GM12878 (cell line): Measurements from ENCODE around the gene TUBGCP3. TPM values are rescaled to one million over a fixed set of nuclear protein-coding genes. Genes with fewer than 3 reads are reported as not detected.

Experiments
- ATAC-seq: fragments of 200-7000 bp; cut with Tn5 transposase; 3 replicates; pipeline ENCODE4 v1.9.1; 2020; ENCODE audit warnings: mild to moderate bottlenecking, moderate library complexity
- BruUV-seq: library from RNA; stranded (reverse); fragments of 400-500 nt; replicated peaks from 2 replicates; lab custom pipeline; 2021; lab: Mats Ljungman, UMichigan
- CTCF ChIA-PET: fragments of 300-600 bp; sonication (Branson Sonifier 250); formaldehyde crosslinking; extraction: SDS; loops from one replicate; lab custom pipeline; 2021; ENCODE audit warnings: inconsistent platforms; lab: Yijun Ruan, JAX
- POLR2A ChIA-PET: fragments of 350-600 bp; formaldehyde crosslinking; extraction: SDS; loops from one replicate; lab custom pipeline; 2021; ENCODE audit warnings: inconsistent platforms; lab: Charles Lee
- RAD21 ChIA-PET: fragments of 300-600 bp; sonication (Branson Sonifier 250); formaldehyde crosslinking; loops from one replicate; lab custom pipeline; 2023; ENCODE audit warnings: antibody characterized with exemption; ENCODE audit not compliant: unreplicated experiment; lab: Charles Lee
- SMC1A ChIA-PET: fragments of 300-600 bp; sonication (Branson Sonifier 250); formaldehyde crosslinking; loops from one replicate; lab custom pipeline; 2023; ENCODE audit not compliant: unreplicated experiment, uncharacterized antibody; lab: Charles Lee
- DNase-seq: peaks from one replicate; pipeline ENCODE4 v3.0.0-alpha.2; 2011; ENCODE audit warnings: low read depth, low spot score
- FAIRE-seq: peaks from 3 replicates; lab custom pipeline; 2011; peaks lifted over from hg19 to GRCh38; lab: Jason Lieb, UNC
- H2AFZ ChIP-seq: 2 replicates; pipeline ENCODE4 v1.6.0; 2011; ENCODE audit warnings: low read depth, low read length, control low read depth; ENCODE audit not compliant: control insufficient read depth
- H3K27ac ChIP-seq: 2 replicates; pipeline ENCODE4 v1.5.1; 2011; ENCODE audit warnings: control low read depth; ENCODE audit not compliant: control insufficient read depth, insufficient read depth
- H3K27me3 ChIP-seq, 2 experiments: replicated peaks in 1 of 2; 2 replicates each; pipeline versions ENCODE4 v1.6.0 to v1.6.1; 2011; ENCODE audit warnings: low read length in 1 of 2; ENCODE audit not compliant: control insufficient read depth in 2 of 2, insufficient read depth in 2 of 2
- H3K36me3 ChIP-seq, 2 experiments: 2 replicates each; pipeline ENCODE4 v1.5.1; 2011; ENCODE audit warnings: low read length in 1 of 2; ENCODE audit not compliant: control insufficient read depth in 2 of 2, insufficient read depth in 2 of 2
- H3K4me1 ChIP-seq: 2 replicates; pipeline ENCODE4 v1.6.1; 2011; ENCODE audit warnings: mild to moderate bottlenecking, low read length, moderate library complexity, mixed read lengths; ENCODE audit not compliant: control insufficient read depth, insufficient read depth
- H3K4me2 ChIP-seq: 2 replicates; pipeline ENCODE4 v1.6.0; 2011; ENCODE audit warnings: control low read depth; ENCODE audit not compliant: control insufficient read depth, insufficient read depth
- H3K4me3 ChIP-seq: fragments of 200-600 bp; sonication (generic); 2 replicates; pipeline ENCODE4 v1.5.1; 2016
- H3K79me2 ChIP-seq: 2 replicates; pipeline ENCODE4 v1.6.0; 2011; ENCODE audit warnings: low read length; ENCODE audit not compliant: control insufficient read depth, insufficient read depth
- H3K9ac ChIP-seq: 2 replicates; pipeline ENCODE4 v1.8.0; 2011; ENCODE audit warnings: low read length, control low read depth, mixed read lengths; ENCODE audit not compliant: control insufficient read depth, insufficient read depth
- H3K9me3 ChIP-seq: replicated peaks from 3 replicates; pipeline ENCODE4 v1.5.1; 2011; ENCODE audit warnings: mild to moderate bottlenecking, low read length; ENCODE audit not compliant: control insufficient read depth, insufficient read depth
- H4K20me1 ChIP-seq: 2 replicates; pipeline ENCODE4 v1.6.0; 2011; ENCODE audit not compliant: control insufficient read depth, insufficient read depth
- BACH1 ChIP-seq: fragments of 450-650 bp; IDR thresholded peaks from 2 replicates; pipeline ENCODE4 v1.6.1; 2017; ENCODE audit warnings: mild to moderate bottlenecking, borderline replicate concordance
- CBX3 ChIP-seq: fragments of 200-600 bp; sonication (generic); IDR thresholded peaks from 2 replicates; pipeline ENCODE4 v1.6.1; 2016; ENCODE audit warnings: low read depth, borderline replicate concordance
- CHD1 ChIP-seq: IDR thresholded peaks from 2 replicates; pipeline ENCODE4 v1.6.1; 2012; ENCODE audit warnings: low read depth, low read length, improper control_type of control experiment
- EGR1 ChIP-seq, 2 experiments: IDR thresholded peaks; 1 replicate in 1 of 2; 2 replicates in 1 of 2; pipeline ENCODE4 v1.6.1; 2011 to 2012; ENCODE audit warnings: low read depth in 2 of 2, low read length in 2 of 2, borderline replicate concordance in 1 of 2, mild to moderate bottlenecking in 1 of 2, moderate library complexity in 1 of 2
- JUND ChIP-seq: IDR thresholded peaks from 2 replicates; pipeline ENCODE4 v1.6.1; 2012; ENCODE audit warnings: low read depth, mild to moderate bottlenecking, low read length, improper control_type of control experiment, moderate library complexity
- POU2F2 ChIP-seq: IDR thresholded peaks from 3 replicates; pipeline ENCODE4 v1.6.1; 2011; ENCODE audit warnings: low read depth, mild to moderate bottlenecking, low read length, borderline replicate concordance
- RAD21 ChIP-seq: IDR thresholded peaks from 2 replicates; pipeline ENCODE4 v1.6.1; 2011; ENCODE audit warnings: mild to moderate bottlenecking, low read depth, low read length, moderate library complexity; ENCODE audit not compliant: insufficient read depth
- SRF ChIP-seq, 2 experiments: IDR thresholded peaks; 2 replicates each; pipeline ENCODE4 v1.6.1; 2011; ENCODE audit warnings: low read depth in 2 of 2, low read length in 2 of 2, mild to moderate bottlenecking in 1 of 2, moderate library complexity in 1 of 2
- STAT1 ChIP-seq: fragments of 450-650 bp; conservative IDR thresholded peaks from 2 replicates; pipeline ENCODE4 v1.6.1; 2014; ENCODE audit warnings: antibody characterized with exemption, mild to moderate bottlenecking
- TCF12 ChIP-seq: IDR thresholded peaks from 2 replicates; pipeline ENCODE4 v1.6.1; 2011; ENCODE audit warnings: low read depth, mild to moderate bottlenecking, low read length
- YY1 ChIP-seq: IDR thresholded peaks from 2 replicates; pipeline ENCODE4 v1.6.1; 2011; ENCODE audit warnings: low read depth, mild to moderate bottlenecking, low read length
- ZBTB11 ChIP-seq: fragments of 450-650 bp; formaldehyde crosslinking; IDR thresholded peaks from 2 replicates; pipeline ENCODE4 v1.5.0; 2022; ENCODE audit warnings: mild to moderate bottlenecking, missing genetic modification characterization
- ZBTB4 ChIP-seq: fragments of 450-650 bp; formaldehyde crosslinking; IDR thresholded peaks from 2 replicates; pipeline ENCODE4 v1.4.0; 2022; ENCODE audit warnings: mild to moderate bottlenecking, moderate library complexity
- ZNF622 ChIP-seq: fragments of 450-650 bp; IDR thresholded peaks from 2 replicates; pipeline ENCODE4 v1.6.1; 2017; ENCODE audit warnings: mild to moderate bottlenecking, inconsistent platforms
- ZSCAN29 ChIP-seq: fragments of 450-650 bp; IDR thresholded peaks from 2 replicates; pipeline ENCODE4 v1.6.1; 2017; ENCODE audit warnings: mild to moderate bottlenecking, moderate library complexity
- WGBS: methylation state at CpG from one replicate; pipeline ENCODE4 v1.1.6; 2016; ENCODE audit warnings: low lambda C conversion rate; ENCODE audit not compliant: insufficient replicate concordance, insufficient coverage; ENCODE audit errors: missing lambda C conversion rate; 5-methylcytosine and 5-hydroxymethylcytosine counted together
- in situ Hi-C: fragments of 300-500 bp; cut with MboI; formaldehyde crosslinking; loops from 9 replicates; pipeline ENCODE4 v1.14.3; 2018; ENCODE audit warnings: mixed read lengths
- intact Hi-C: fragments of 100-400 bp; cut with micrococcal nuclease; formaldehyde crosslinking; loops from one replicate; pipeline ENCODE4 v1.14.2; 2022; ENCODE audit not compliant: unreplicated experiment
- polyA plus RNA-seq, 11 experiments: library from polyadenylated mRNA; depleted of rRNA in 4 of 11; unstranded in 6 of 11; stranded (reverse) in 5 of 11; fragments of >200 nt; fragmentation: Nextera tagmentation in 4 of 11; fragmentation: Illumina TruSeq in 1 of 11; extraction: Ambion mirVana in 4 of 11; extraction: Trizol in 1 of 11; gene quantifications; 1 replicate in 1 of 11; 2 replicates in 10 of 11; pipeline versions ENCODE4 v1.2.1 to v1.2.3, GENCODE V29; 2011 to 2016; ENCODE audit warnings: inconsistent platforms in 2 of 11, missing spikeins in 2 of 11, low read depth in 1 of 11
- total RNA-seq, 4 experiments: library from RNA; depleted of rRNA in 3 of 4; stranded (reverse); fragments of >200 nt in 3 of 4; fragmentation: Illumina TruSeq in 1 of 4; extraction: Trizol in 1 of 4; gene quantifications; 2 replicates each; pipeline versions ENCODE4 v1.2.1 to v1.2.3, GENCODE V29; 2013 to 2021
- TF ChIP-seq, protein P1 (sequence below): IDR thresholded peaks from 2 replicates; pipeline ENCODE4 v1.6.1; 2012; ENCODE audit warnings: low read length, inconsistent platforms

TUBGCP3 gene
- total and polyA plus RNA-seq, 10 of the 15 experiments (the other 5 are each of a cell fraction or from before 2014, with no cell fraction given), result 4.0 to 34.0 (median 22.6) TPM

- Histone ChIP-seq H3K9ac (no peak overlapping the region), H3K79me2 (no peaks in the 10 kb centered on the region), H3K4me2 (no peak overlapping the region), H3K27ac (no peak overlapping the region), H3K9me3 (no peaks in the 10 kb centered on the region), H3K4me1 (no peaks in the 10 kb centered on the region), H4K20me1 (no peaks in the 10 kb centered on the region), H3K27me3 (no peaks in the 10 kb centered on the region), H3K4me3 (no peak overlapping the region), H3K36me3 (no peaks in the 10 kb centered on the region), H2AFZ (no peak overlapping the region)
- intact Hi-C loops, result loop anchor here (10.0 kb wide), 1 partner anchor 157 kb away; no protein-coding TSS in a partner anchor
- BruUV-seq, result no TSS peak
- TF ChIP-seq YY1 (no peak), SRF (IDR thresholded peaks at IDR 0.05; ENCODE audit: low read depth in 2 of 2, low read length in 2 of 2) (no peak), ZSCAN29 (no peak), ZBTB4 (CRISPR knock-in tag) (no peak), ZBTB11 (CRISPR knock-in tag) (no peak), ZNF622 (no peak), EGR1 (IDR thresholded peaks at IDR 0.05; ENCODE audit: borderline replicate concordance in 1 of 2, low read depth in 2 of 2, low read length in 2 of 2) (no peak), CHD1 (no peak), BACH1 (no peak), RAD21 (no peak), TCF12 (no peak), POU2F2 (no peak), CBX3 (no peak), STAT1 (no peak), JUND (no peak)
- TF ChIP-seq, protein P1, sequence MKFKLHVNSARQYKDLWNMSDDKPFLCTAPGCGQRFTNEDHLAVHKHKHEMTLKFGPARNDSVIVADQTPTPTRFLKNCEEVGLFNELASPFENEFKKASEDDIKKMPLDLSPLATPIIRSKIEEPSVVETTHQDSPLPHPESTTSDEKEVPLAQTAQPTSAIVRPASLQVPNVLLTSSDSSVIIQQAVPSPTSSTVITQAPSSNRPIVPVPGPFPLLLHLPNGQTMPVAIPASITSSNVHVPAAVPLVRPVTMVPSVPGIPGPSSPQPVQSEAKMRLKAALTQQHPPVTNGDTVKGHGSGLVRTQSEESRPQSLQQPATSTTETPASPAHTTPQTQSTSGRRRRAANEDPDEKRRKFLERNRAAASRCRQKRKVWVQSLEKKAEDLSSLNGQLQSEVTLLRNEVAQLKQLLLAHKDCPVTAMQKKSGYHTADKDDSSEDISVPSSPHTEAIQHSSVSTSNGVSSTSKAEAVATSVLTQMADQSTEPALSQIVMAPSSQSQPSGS, result no peak
- SMC1A ChIA-PET, result no interaction called here
- CTCF ChIA-PET, result interaction anchor here (1.1 kb wide), 1 partner anchor 159 kb away, joined by 3 read pairs; no protein-coding TSS in a partner anchor
- no peak for ATAC-seq
- DNase-seq, result no peak
- in situ Hi-C loops, result loop anchor here (25.0 kb wide), 1 partner anchor 1360 kb away; no protein-coding TSS in a partner anchor
- no peak for FAIRE-seq
- RAD21 ChIA-PET, result no interaction called here
- POLR2A ChIA-PET, result no interaction called here
- 45% methylated on average over 2 of the region's 2 CpGs for WGBS
These were observed 140.6 kb downstream of the TUBGCP3 start for GRCh38 chr13:112447306-112447705.
